HG03280 (cell line): Measurements from ENCODE around the gene SMPDL3B.

ENCODE experiments used
- ATAC-seq: cut with Tn5 transposase; IDR thresholded peaks from one replicate; pipeline ENCODE4 v1.9.1; 2021; ENCODE audit warnings: mild to moderate bottlenecking, moderate library complexity; ENCODE audit not compliant: unreplicated experiment

The SMPDL3B gene

GRCh38 chr1:27934818-27935549 lies at the start of gene SMPDL3B:
TSS of gene SMPDL3B (plus strand) at chr1:27935000. CDS start at chr1:27935184, 184 bp downstream.
- ATAC-seq = no peak

- no peak for ATAC-seq
Measured at GRCh38 chr1:27885114-27885528, 49.7 kb upstream of the SMPDL3B start.

- ATAC-seq = no peak
Measured at GRCh38 chr1:27885621-27886352, 49.0 kb upstream of the SMPDL3B start.

- no peak for ATAC-seq
Measured at GRCh38 chr1:27886353-27886679, 48.5 kb upstream of the SMPDL3B start.

- ATAC-seq = no peak
Measured at GRCh38 chr1:27886744-27887143, 48.1 kb upstream of the SMPDL3B start.

- no peak for ATAC-seq
Measured at GRCh38 chr1:27887215-27888021, 47.4 kb upstream of the SMPDL3B start.

GRCh38 chr1:27889506-27889905 lies 45.3 kb upstream of the SMPDL3B start:
- ATAC-seq = no peak

- ATAC-seq = no peak
Measured at GRCh38 chr1:27891196-27891889, 43.5 kb upstream of the SMPDL3B start.

- ATAC-seq = no peak
Measured at GRCh38 chr1:27894521-27894920, 40.3 kb upstream of the SMPDL3B start.

GRCh38 chr1:27906759-27907158 lies 28.0 kb upstream of the SMPDL3B start:
- ATAC-seq = no peak

- ATAC-seq = no peak
Measured at GRCh38 chr1:27912429-27912828, 22.4 kb upstream of the SMPDL3B start.

GRCh38 chr1:27915082-27915575 lies 19.7 kb upstream of the SMPDL3B start:
- no peak for ATAC-seq

GRCh38 chr1:27922272-27922671 lies 12.5 kb upstream of the SMPDL3B start:
- no peak for ATAC-seq

- no peak for ATAC-seq
Measured at GRCh38 chr1:27928216-27928954, 6.4 kb upstream of the SMPDL3B start.

GRCh38 chr1:27931184-27931583 lies 3.6 kb upstream of the SMPDL3B start:
- no peak for ATAC-seq

- no peak for ATAC-seq
Measured at GRCh38 chr1:27931759-27932158, 3.0 kb upstream of the SMPDL3B start.

GRCh38 chr1:27935721-27936120 lies 921 bp downstream of the SMPDL3B start:
- ATAC-seq = no peak

GRCh38 chr1:27936370-27936769 lies 1.6 kb downstream of the SMPDL3B start:
- no peak for ATAC-seq

GRCh38 chr1:27937524-27937836 lies 2.7 kb downstream of the SMPDL3B start:
- ATAC-seq = no peak

GRCh38 chr1:27938488-27938887 lies 3.7 kb downstream of the SMPDL3B start:
- ATAC-seq = no peak
